GM18909 (cell line): Measurements from ENCODE around the gene GON4L.
"Not testable (repeated sequence)": the region's sequence is repeated elsewhere in the genome, so short reads cannot be mapped to it uniquely, and the experiment has no call there.

Experiments used
- ATAC-seq: cut with Tn5 transposase; IDR thresholded peaks from one replicate; pipeline ENCODE4 v1.9.1; 2021; ENCODE audit warnings: mild to moderate bottlenecking; ENCODE audit not compliant: unreplicated experiment, poor library complexity

GON4L gene

GRCh38 chr1:155760751-155761475 is 96.1 kb downstream of the GON4L start:
- ATAC-seq = no peak

DNA sequence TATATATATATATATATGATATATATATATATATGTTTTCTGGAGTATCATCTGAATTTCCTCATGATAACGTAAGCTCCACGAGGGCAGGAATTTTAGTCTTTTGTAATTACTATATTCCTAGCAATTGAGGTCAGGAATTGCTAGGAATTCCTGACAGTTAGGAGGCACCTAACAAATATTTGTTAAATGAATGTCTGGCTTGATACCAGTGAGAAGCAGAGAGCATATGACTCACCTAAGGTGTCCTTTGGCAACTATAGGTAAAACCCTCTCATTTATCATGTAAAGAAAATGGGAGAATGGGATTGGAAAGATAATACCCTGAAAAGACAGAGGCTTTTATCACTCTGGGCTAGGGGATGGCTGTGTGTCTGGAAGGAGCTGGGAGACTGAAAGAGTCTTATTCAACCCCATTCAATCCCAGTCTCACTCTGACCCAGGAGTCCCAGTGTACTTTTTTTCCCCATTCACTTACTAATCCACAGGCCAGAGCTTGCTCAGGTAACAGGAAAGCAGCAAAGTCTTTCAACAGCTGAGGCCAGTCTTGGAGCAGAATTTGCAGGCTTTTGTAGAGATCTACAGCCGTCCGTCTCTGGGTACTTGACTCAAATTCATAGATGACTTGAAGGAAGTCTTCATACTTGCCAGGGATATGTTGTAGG is 96.9 kb downstream of the GON4L start:
- no peak for ATAC-seq

- not testable (repeated sequence) for ATAC-seq
Observed at GRCh38 chr1:155759017-155759416, 98.0 kb downstream of the GON4L start.

- not testable (repeated sequence) for ATAC-seq
Observed at GRCh38 chr1:155748141-155748540, 108.9 kb downstream of the GON4L start.

DNA sequence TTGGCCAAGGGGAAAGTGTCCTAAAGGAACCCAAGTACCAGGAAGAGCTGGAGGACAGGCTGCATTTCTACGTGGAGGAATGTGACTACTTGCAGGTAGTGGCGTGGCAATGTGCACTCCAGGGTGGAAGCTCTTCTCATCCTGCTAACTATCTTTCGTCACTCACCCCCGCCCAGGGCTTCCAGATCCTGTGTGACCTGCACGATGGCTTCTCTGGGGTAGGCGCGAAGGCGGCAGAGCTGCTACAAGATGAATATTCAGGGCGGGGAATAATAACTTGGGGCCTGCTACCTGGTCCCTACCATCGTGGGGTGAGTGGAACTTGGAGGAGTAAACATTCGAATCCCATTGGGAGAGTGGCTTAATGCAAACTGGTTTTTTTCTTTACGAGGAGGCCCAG is 109.4 kb downstream of the GON4L start:
- ATAC-seq = not testable (repeated sequence)

DNA sequence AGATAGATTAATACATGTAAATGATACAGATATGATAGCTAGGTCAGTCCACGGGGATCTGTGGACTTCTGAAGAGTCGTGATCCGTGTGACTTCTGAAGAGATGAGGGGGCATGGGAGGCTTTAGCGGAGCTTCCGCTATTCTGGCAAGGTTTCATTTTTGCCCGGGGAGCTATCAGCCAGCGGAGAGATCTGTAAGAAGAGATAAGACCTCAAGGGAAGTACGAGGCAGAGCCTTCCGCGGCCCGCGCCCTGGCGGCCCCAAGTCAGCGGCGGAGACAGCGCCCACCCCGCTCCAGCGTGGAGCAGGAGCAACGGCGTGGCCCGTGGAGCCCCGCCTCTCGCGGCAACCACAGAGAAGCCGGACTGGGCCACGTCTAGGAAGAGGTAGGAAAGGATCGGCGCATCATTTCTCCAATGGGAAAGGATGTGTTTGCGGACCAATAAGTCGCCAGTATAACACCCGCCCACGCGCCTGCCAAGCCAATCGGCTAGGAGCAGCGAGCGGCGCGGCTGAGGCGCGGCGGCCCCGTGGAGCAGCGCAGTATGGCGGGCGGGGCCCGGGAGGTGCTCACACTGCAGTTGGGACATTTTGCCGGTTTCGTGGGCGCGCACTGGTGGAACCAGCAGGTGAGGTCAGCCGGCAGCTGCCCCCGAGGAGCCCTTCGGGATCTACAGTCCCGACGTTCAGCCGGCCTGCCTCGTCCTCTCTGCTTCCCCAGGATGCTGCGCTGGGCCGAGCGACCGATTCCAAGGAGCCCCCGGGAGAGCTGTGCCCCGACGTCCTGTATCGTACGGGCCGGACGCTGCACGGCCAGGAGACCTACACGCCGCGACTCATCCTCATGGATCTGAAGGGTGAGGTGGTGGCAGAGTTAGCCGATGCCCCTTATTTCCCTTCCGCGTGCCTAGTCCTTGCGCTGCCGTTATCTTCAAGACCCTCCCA is 111.5 kb downstream of the GON4L start:
- ATAC-seq = peak; percentile 93

DNA sequence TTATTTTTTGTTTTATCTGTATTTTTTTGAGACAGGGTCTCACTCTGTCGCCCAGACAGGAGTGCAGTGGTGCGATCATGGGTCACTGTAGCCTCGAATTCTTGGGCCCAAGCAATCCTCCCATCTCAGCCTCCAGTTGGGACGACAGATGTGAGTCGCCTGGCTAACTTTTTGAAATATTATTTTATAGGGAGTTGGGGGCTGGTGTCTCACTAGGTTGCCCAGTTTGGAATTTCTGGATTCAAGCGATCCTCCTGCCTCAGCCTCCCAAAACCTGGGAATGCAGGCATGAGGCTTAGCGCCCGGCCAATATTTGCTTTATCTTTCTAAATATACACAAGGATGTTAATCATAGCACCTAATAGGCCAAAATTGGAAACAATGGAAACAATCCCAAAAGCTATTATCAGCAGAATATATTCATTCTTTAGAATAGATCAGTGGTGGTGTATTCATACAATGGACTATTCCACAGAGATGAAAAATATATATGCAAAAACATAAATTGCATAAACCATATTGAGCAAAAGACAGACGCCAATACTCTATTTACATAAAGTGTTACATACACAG is 112.2 kb downstream of the GON4L start:
- no peak for ATAC-seq

DNA sequence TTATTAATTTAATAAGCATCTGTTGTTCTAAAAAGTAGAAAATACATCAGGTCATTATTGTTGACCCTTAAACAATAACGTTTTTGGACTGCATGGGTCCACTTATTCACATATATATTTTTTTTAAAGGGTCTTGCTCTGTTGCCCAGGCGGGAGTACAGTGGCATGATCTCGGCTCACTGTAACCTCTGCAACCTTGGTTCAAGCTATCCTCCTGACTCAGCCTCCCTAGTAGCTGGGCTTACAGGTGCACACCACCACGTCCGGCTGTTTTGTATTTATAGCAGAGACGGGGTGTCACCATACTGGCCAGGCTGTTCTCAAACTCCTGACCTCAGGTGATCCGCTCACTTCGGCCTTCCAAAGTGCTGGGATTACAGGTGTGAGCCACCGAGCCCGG is 115.1 kb downstream of the GON4L start:
- ATAC-seq = no peak

DNA sequence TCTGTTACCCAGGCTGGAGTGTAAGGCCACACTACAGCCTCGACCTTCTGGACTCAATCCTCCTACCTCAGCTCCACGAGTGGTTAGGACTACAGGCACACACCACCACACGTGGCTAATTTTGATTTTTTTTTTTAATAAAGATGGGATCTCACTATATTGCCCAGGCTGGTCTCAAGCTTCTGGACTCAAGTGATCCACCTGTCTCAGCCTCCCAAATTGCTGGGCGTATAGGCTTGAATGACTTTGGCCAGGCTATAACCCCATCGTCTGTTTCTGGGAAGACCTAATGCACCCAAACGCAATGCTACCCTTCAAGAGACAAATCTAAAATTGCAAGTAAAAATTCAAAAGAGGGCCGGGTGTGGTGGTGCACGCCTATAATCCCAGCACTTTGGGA is 116.0 kb downstream of the GON4L start:
- no peak for ATAC-seq

DNA sequence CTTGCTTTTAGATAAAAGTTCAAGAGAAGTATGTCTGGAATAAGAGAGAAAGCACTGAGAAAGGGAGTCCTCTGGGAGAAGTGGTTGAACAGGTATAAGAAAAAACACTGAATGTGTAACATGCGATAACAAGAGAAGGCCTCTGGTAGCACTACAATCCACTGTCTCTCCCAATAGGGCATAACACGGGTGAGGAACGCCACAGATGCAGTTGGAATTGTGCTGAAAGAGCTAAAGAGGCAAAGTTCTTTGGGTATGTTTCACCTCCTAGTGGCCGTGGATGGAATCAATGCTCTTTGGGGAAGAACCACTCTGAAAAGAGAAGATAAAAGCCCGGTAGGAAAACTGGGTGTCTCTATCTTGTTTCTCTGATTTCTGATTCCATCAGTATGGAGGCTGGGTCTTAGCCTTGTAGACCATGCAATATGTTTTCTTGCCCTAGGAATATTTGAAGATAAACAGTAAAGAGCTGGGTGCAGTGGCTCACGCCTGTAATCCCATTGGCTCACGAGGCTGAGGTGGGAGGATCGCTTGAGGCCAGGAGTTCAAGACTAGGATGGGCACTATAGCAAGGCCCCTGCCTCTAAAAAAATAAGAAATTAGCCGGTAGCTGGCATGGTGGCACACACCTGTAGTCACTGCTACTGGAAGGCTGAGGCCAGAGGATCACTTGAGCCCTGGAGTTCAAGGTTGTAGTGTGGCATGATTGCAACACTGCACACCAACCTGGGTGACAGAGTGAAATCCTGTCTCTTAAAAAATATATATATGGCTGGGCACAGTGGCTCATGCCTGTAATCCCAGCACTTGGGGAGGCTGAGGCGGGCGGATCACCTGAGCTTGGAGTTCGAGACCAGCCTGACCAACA is 127.7 kb downstream of the GON4L start:
- no peak for ATAC-seq

GRCh38 chr1:155725142-155725541 is 131.9 kb downstream of the GON4L start:
- no peak for ATAC-seq

GRCh38 chr1:155719703-155720102 is 137.3 kb downstream of the GON4L start:
- no peak for ATAC-seq

- ATAC-seq = not testable (repeated sequence)
Observed at GRCh38 chr1:155718524-155719115, 138.4 kb downstream of the GON4L start.

GRCh38 chr1:155717041-155717440 is 140.0 kb downstream of the GON4L start:
- ATAC-seq = no peak

DNA sequence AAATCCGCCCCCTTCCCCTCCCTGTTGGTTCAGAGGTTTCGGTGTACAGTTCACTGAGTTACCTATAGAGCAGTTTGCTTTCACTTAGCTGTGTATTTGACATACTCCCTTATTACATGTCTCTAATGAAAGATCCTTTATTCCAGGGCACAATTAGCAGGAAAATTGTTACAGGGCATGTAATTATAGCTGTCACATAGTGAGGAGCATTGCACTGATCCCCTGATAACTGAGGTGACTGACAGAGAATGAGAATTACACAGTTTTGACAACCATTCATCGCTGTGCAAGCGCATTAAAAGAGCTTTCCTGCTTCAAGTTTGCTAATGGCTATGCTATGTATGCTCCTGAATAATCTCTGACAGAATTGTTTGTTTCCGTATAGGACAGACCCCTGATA is 141.2 kb downstream of the GON4L start:
- ATAC-seq = no peak

- not testable (repeated sequence) for ATAC-seq
Observed at GRCh38 chr1:155715056-155715455, 142.0 kb downstream of the GON4L start.

GRCh38 chr1:155713075-155713474 is 143.9 kb downstream of the GON4L start:
- ATAC-seq = no peak

- ATAC-seq = not testable (repeated sequence)
Observed at GRCh38 chr1:155712636-155713035, 144.4 kb downstream of the GON4L start.

DNA sequence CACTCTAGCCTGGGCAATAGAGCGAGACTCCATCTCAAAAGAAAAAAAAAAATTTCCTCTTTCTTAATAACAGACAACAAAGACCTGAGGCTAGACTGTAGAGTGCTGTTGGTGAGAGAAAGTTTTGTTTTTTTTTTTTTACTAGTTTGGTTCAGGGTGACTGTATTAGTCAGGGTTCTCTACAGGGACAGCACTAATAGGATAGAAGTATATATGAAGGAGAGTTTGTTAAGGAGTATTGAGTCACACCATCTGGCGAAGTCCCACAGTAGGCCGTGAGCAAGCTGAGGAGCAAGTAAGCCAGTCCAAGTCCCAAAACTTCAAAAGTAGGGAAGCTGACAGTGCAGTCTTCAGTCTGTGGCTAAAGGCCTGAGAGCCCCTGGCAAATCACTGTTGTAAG is 145.6 kb downstream of the GON4L start:
- ATAC-seq = not testable (repeated sequence)
